K562 (cell line): ENCODE data around the gene SLC25A33. TPM values are rescaled to one million over a fixed set of nuclear protein-coding genes. Genes with fewer than 3 reads are reported as not detected.

Experiments
- ARID1B ChIP-seq: fragments of 450-650 bp; IDR thresholded peaks from 2 replicates; pipeline ENCODE4 v1.6.1; 2016; ENCODE audit warnings: antibody characterized with exemption, mild to moderate bottlenecking, inconsistent platforms
- BRD9 ChIP-seq: fragments of 450-650 bp; IDR thresholded peaks from 2 replicates; pipeline ENCODE4 v1.6.1; 2018; ENCODE audit warnings: low read depth; ENCODE audit not compliant: partially characterized antibody
- ETV5 ChIP-seq: sonication (generic); formaldehyde crosslinking; IDR thresholded peaks from 2 replicates; pipeline ENCODE4 v1.4.0; 2020; ENCODE audit warnings: low read depth, mild to moderate bottlenecking, missing genetic modification reagents
- GABPB1 ChIP-seq: sonication (generic); formaldehyde crosslinking; IDR thresholded peaks from 2 replicates; pipeline ENCODE4 v1.8.0; 2022; ENCODE audit warnings: mild to moderate bottlenecking, missing genetic modification reagents
- MCM7 ChIP-seq, 2 experiments: fragments of 450-650 bp; IDR thresholded peaks; 2 replicates each; pipeline ENCODE4 v1.6.1; 2016 to 2018
- NFRKB ChIP-seq: fragments of 450-650 bp; IDR thresholded peaks from 2 replicates; pipeline ENCODE4 v1.6.1; 2016; ENCODE audit warnings: low read depth
- NR2C1 ChIP-seq, 2 experiments: fragments of 450-650 bp; IDR thresholded peaks; 2 replicates each; pipeline ENCODE4 v1.6.1; 2017; ENCODE audit warnings: mild to moderate bottlenecking in 2 of 2, antibody characterized with exemption in 1 of 2, inconsistent platforms in 1 of 2, missing compliant biosample characterization in 1 of 2, missing genetic modification characterization in 1 of 2
- RBBP5 ChIP-seq: fragments of 200-600 bp; sonication (generic); IDR thresholded peaks from 2 replicates; pipeline ENCODE4 v1.6.1; 2012; ENCODE audit warnings: borderline replicate concordance, mild to moderate bottlenecking, low read length, control low read depth, inconsistent platforms; ENCODE audit not compliant: insufficient read depth, poor library complexity, severe bottlenecking
- SMARCE1 ChIP-seq: fragments of 450-650 bp; IDR thresholded peaks from 2 replicates; pipeline ENCODE4 v1.7.1; 2016; ENCODE audit warnings: mild to moderate bottlenecking
- SPI1 ChIP-seq: IDR thresholded peaks from 2 replicates; pipeline ENCODE4 v1.6.1; 2011; ENCODE audit warnings: low read depth, low read length, control low read depth, borderline replicate concordance
- ZNF217 ChIP-seq: sonication (generic); formaldehyde crosslinking; IDR thresholded peaks from 2 replicates; pipeline ENCODE4 v1.8.0; 2022; ENCODE audit warnings: mild to moderate bottlenecking, missing genetic modification reagents
- ZNF407 ChIP-seq: fragments of 450-650 bp; IDR thresholded peaks from 2 replicates; pipeline ENCODE4 v1.6.1; 2016; ENCODE audit warnings: low read depth
- polyA plus RNA-seq, 8 experiments: library from polyadenylated mRNA; depleted of rRNA in 4 of 8; stranded (reverse) in 5 of 8; unstranded in 3 of 8; fragments of >200 nt; fragmentation: Nextera tagmentation in 2 of 8; fragmentation: Illumina TruSeq in 1 of 8; extraction: Ambion mirVana in 2 of 8; extraction: Trizol in 1 of 8; gene quantifications; 2 replicates each; pipeline versions ENCODE4 v1.2.1 to v1.2.3, GENCODE V29; 2011 to 2014; ENCODE audit warnings: inconsistent platforms in 1 of 8, missing spikeins in 1 of 8
- total RNA-seq, 7 experiments: library from RNA; depleted of rRNA in 6 of 7; stranded (reverse); fragments of >200 nt in 6 of 7; fragmentation: Illumina TruSeq in 2 of 7; extraction: Trizol in 2 of 7; gene quantifications; 2 replicates each; pipeline versions ENCODE4 v1.2.1 to v1.2.3, GENCODE V29; 2011 to 2021; ENCODE audit warnings: low replicate concordance in 1 of 7
- TF ChIP-seq, protein P1 (sequence below): fragments of 250-450 bp; sonication (Bioruptor Pico); IDR thresholded peaks from 2 replicates; pipeline ENCODE4 v1.8.0; 2021; ENCODE audit warnings: borderline replicate concordance, mild to moderate bottlenecking, moderate library complexity; ENCODE audit not compliant: poor library complexity, severe bottlenecking
- TF ChIP-seq, protein P2 (sequence below): fragments of 450-650 bp; IDR thresholded peaks from one replicate; pipeline ENCODE4 v1.6.1; 2018; ENCODE audit warnings: mild to moderate bottlenecking, moderate library complexity; ENCODE audit not compliant: partially characterized antibody
- TF ChIP-seq, protein P3 (sequence below): fragments of 250-450 bp; sonication (Bioruptor Pico); IDR thresholded peaks from 2 replicates; pipeline ENCODE4 v1.4.0; 2020; ENCODE audit warnings: borderline replicate concordance

SLC25A33 gene
- total and polyA plus RNA-seq, 9 of the 15 experiments (the other 6 are each of a cell fraction or from before 2014, with no cell fraction given): 3.2 to 23.5 (median 17.5) TPM

DNA sequence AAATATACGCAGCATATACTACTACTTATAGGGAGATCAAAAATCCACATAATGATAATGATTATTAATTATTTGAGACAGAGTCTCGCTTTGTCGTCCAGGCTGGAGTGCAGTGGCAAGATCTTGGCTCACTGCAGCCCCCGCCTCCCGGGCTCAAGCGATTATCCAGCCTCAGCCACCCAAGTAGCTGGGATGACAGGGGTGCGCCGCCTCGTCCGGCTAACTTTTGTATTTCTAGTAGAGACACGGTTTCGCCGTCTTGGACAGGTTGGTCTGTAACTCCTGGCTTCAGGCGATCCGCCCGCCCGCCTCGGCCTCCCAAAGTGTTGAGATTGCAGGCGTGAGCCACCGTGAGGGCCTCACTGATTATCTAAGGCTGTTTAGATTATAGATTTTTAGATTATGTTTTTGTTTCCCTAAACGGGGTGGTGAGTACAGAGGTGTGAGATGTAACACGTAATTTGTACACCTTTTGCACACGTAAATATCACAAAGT is 548 bp upstream of the SLC25A33 start (continued):
- TF ChIP-seq BRD9 (peak; percentile 60), RBBP5 (no peak), SMARCE1 (peak; percentile 57; the same call in 1 of the 2 replicates), ZNF217 (no peak), SPI1 (no peak), NR2C1 (IDR thresholded peaks at IDR 0.05) (no peak), NR2C1 (tag; IDR thresholded peaks at IDR 0.05) (peak; percentile 12; the same call in 1 of the 2 replicates), ZNF407 (no peak), ARID1B (peak; percentile 57), ETV5 (no peak), NFRKB (peak; percentile 44), GABPB1 (CRISPR knock-in tag) (peak; percentile 44; the same call in 1 of the 2 replicates), MCM7 (IDR thresholded peaks at IDR 0.05) (no peak)
- TF ChIP-seq, protein P1, sequence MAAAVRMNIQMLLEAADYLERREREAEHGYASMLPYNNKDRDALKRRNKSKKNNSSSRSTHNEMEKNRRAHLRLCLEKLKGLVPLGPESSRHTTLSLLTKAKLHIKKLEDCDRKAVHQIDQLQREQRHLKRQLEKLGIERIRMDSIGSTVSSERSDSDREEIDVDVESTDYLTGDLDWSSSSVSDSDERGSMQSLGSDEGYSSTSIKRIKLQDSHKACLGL (CRISPR knock-in tag): no peak
- TF ChIP-seq, protein P2, sequence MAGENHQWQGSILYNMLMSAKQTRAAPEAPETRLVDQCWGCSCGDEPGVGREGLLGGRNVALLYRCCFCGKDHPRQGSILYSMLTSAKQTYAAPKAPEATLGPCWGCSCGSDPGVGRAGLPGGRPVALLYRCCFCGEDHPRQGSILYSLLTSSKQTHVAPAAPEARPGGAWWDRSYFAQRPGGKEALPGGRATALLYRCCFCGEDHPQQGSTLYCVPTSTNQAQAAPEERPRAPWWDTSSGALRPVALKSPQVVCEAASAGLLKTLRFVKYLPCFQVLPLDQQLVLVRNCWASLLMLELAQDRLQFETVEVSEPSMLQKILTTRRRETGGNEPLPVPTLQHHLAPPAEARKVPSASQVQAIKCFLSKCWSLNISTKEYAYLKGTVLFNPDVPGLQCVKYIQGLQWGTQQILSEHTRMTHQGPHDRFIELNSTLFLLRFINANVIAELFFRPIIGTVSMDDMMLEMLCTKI: no peak
- TF ChIP-seq, protein P3, sequence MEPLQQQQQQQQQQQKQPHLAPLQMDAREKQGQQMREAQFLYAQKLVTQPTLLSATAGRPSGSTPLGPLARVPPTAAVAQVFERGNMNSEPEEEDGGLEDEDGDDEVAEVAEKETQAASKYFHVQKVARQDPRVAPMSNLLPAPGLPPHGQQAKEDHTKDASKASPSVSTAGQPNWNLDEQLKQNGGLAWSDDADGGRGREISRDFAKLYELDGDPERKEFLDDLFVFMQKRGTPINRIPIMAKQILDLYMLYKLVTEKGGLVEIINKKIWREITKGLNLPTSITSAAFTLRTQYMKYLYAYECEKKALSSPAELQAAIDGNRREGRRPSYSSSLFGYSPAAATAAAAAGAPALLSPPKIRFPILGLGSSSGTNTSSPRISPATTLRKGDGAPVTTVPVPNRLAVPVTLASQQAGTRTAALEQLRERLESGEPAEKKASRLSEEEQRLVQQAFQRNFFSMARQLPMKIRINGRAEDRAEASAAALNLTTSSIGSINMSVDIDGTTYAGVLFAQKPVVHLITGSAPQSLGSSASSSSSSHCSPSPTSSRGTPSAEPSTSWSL (CRISPR knock-in tag): no peak
